Aorta (tissue), 5 donors: ENCODE data around the gene MEF2A. TPM values are rescaled to one million over a fixed set of nuclear protein-coding genes. Genes with fewer than 3 reads are reported as not detected.
A peak's percentile ranks its signal among the peaks of the same experiment; 100 is the strongest.

Experiments
- ATAC-seq: fragments of 200-7000 bp; cut with Tn5 transposase; one replicate; pipeline ENCODE4 v1.9.1; 2022; ENCODE audit warnings: moderate library complexity; ENCODE audit not compliant: low FRiP score
- DNase-seq, 2 donors: peaks; one replicate each; pipeline ENCODE4 v3.0.0-alpha.2; 2020
- H3K27ac ChIP-seq, 2 donors: one replicate each; pipeline ENCODE4 v1.5.1; 2013; ENCODE audit warnings: low read length in 2 of 2, mild to moderate bottlenecking in 2 of 2, moderate library complexity in 2 of 2, control low read depth in 1 of 2, inconsistent platforms in 1 of 2, low read depth in 1 of 2
- H3K27me3 ChIP-seq, 2 donors: one replicate each; pipeline ENCODE4 v1.6.1; 2013; ENCODE audit warnings: control low read depth in 1 of 2, low read length in 1 of 2, mild to moderate bottlenecking in 1 of 2, moderate library complexity in 1 of 2; ENCODE audit not compliant: insufficient read depth in 2 of 2, control insufficient read depth in 1 of 2
- H3K36me3 ChIP-seq, 2 donors: one replicate each; pipeline ENCODE4 v1.6.1; 2013; ENCODE audit warnings: control low read depth in 1 of 2, low read length in 1 of 2, mild to moderate bottlenecking in 1 of 2; ENCODE audit not compliant: insufficient read depth in 2 of 2, control insufficient read depth in 1 of 2
- H3K4me1 ChIP-seq, 2 donors: one replicate each; pipeline ENCODE4 v1.6.1; 2013; ENCODE audit warnings: low read length in 2 of 2, control low read depth in 1 of 2, mild to moderate bottlenecking in 1 of 2, moderate library complexity in 1 of 2; ENCODE audit not compliant: insufficient read depth in 2 of 2, control insufficient read depth in 1 of 2
- H3K4me3 ChIP-seq, 2 donors: one replicate each; pipeline ENCODE4 v1.5.1; 2013; ENCODE audit warnings: low read length in 2 of 2, control low read depth in 1 of 2, mild to moderate bottlenecking in 1 of 2
- H3K9me3 ChIP-seq: one replicate; pipeline ENCODE4 v1.6.1; 2013; ENCODE audit warnings: mild to moderate bottlenecking, low read length; ENCODE audit not compliant: control insufficient read depth
- WGBS, 2 donors: extraction: QIAGEN DNeasy Blood & Tissue Kit; methylation state at CpG; one replicate each; pipeline ENCODE4 v1.1.7; 2013; 5-methylcytosine and 5-hydroxymethylcytosine counted together
- intact Hi-C, 2 donors: fragments of 100-400 bp; cut with DNase I; formaldehyde crosslinking; loops; one replicate each; pipeline versions ENCODE4 v1.14.2 to v1.15.0; 2022
- polyA plus RNA-seq, 2 donors: library from polyadenylated mRNA; stranded (reverse); fragments of 200-250 nt; gene quantifications; one replicate each; pipeline ENCODE4 v1.2.3, GENCODE V29; 2013
- total RNA-seq, 2 donors: library from RNA; stranded (reverse); fragmentation: NEBNext Ultra II Directional; extraction: Animal tissue kit (Norgen Biotek cat#: 25700); gene quantifications; one replicate each; pipeline ENCODE4 v1.2.1, GENCODE V29; 2021
- donor health status: healthy with polysubstance abuse.
- donor health status: Bipolar disorder and iron deficiency.
- donor health status: DM: no; HTN: no; CAD: no.
- donor health status: DM: no; HTN: no; CAD: no.
- donor health status: DM: yes; HTN: yes; CAD: no.

Gene MEF2A
- total and polyA plus RNA-seq, 4 donors = 27.2 to 160 (median 92.9) TPM

DNA sequence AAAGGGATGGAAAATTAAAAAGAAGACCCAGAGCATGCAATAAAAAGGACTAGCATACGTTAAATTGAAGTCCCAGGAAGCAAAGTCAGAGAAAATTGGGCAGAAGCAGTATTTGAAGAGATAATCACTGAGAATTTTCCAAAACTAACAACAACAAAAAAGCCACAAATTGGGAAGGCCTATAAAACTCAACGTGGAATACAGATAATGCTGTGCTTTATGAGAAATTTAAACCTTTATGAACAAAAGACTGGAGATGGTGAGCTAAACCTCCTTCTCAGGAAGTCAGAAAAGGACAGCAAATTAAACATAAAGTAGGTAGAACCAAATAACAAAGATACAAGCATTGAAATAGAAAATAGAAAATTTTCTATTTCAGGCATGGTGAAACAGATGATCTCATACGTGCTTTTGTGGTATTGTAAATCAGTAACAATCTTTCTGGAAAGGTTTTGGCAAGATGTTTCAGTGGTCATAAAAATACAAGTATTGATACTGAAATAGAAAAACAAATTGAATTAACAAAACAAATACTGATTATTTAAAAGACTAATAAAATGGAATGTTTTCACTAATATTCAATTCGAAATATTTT, 111.9 kb downstream of the MEF2A start:
- intact Hi-C loops = no loop called here
- ATAC-seq (no peak), DNase-seq (no peak)
- H3K27me3 ChIP-seq = no peaks in the 10 kb centered on the region
- no peaks in the 10 kb centered on the region for H3K4me1 ChIP-seq
- peaks cover 0 to 2% of the 10 kb centered on the region in 2 donors for H3K36me3 ChIP-seq
- H3K27ac ChIP-seq = no peak overlapping the region
- 37 to 38% methylated on average over 4 of the region's 4 CpGs for WGBS, 2 donors
- no peaks in the 10 kb centered on the region for H3K9me3 ChIP-seq
- no peak overlapping the region for H3K4me3 ChIP-seq

DNA sequence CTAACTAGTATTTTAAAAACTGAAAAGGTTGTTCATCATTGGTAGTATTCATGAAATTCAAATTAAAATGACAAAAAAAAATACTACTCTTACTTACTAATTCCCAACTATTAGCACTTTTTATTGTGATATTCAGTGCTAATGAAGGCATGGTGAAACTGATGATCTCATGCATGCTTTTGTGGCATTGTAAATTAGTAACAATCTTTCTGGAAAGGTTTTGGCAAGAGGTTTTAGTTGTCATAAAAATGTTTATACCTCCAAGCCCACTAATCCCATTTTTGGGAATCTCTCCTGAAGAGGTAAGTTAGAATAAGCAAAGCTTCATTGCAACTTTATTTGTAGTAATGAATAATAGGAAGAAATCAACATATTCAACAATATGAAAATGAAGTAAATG, 114.5 kb downstream of the MEF2A start:
- Histone ChIP-seq H3K4me3 (no peak overlapping the region), H3K27me3 (no peaks in the 10 kb centered on the region), H3K9me3 (no peaks in the 10 kb centered on the region), H3K27ac (no peak overlapping the region), H3K4me1 (no peaks in the 10 kb centered on the region), H3K36me3 (peaks cover 0 to under 1% of the 10 kb centered on the region in 2 donors)
- no peak for ATAC-seq
- no peak for DNase-seq
- intact Hi-C loops = no loop called here

DNA sequence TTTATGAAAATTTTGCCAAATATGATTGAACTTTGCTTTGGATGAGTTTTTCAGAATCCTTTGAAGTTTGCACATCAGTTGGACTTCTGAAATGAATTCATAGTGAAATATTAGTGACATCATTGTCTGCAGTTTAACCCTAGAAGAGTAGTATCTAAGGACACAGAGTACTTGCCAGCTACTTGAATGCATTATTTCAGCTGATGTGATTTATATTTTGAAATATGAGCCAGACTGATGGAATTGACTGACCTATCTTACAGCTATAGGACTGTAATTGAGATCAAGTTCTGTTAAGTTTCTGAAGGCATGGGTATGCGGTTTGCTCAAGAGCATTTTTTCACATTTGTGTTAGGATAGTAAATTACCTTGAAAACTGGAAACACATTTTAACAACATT, 116.2 kb downstream of the MEF2A start:
- DNase-seq (no peak), ATAC-seq (no peak)
- intact Hi-C loops = no loop called here
- Histone ChIP-seq H3K27ac (no peak overlapping the region), H3K4me3 (no peak overlapping the region), H3K36me3 (no peaks in the 10 kb centered on the region), H3K4me1 (no peaks in the 10 kb centered on the region), H3K27me3 (no peaks in the 10 kb centered on the region), H3K9me3 (no peaks in the 10 kb centered on the region)
- WGBS, 2 donors = 89 to 93% methylated on average over 1 of the region's 1 CpG

DNA sequence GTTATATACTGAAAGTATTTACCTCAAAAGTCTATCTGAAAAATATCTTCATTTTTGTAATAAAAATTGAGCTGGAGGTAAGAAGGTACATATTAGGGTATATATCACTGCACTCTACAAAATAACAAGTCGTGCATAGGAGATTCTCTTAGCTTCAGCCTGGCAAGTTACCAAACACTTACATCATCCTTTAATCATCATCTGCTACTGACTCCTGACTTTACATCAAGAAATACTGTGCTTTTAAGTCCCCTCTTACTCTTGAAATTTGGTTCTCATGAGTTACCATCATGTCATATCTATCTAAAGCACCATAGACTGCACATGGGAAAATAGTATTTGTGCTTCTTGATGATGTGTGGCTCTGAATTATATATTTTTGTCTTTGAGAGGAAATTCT, 116.7 kb downstream of the MEF2A start:
- WGBS, 2 donors = 0 to 29% methylated on average over 1 of the region's 1 CpG
- H3K9me3 ChIP-seq = no peaks in the 10 kb centered on the region
- H3K4me1 ChIP-seq = no peaks in the 10 kb centered on the region
- no peak for DNase-seq
- ATAC-seq = no peak
- no peak overlapping the region for H3K4me3 ChIP-seq
- intact Hi-C loops = no loop called here
- H3K27me3 ChIP-seq = no peaks in the 10 kb centered on the region
- no peak overlapping the region for H3K27ac ChIP-seq
- H3K36me3 ChIP-seq = no peaks in the 10 kb centered on the region

DNA sequence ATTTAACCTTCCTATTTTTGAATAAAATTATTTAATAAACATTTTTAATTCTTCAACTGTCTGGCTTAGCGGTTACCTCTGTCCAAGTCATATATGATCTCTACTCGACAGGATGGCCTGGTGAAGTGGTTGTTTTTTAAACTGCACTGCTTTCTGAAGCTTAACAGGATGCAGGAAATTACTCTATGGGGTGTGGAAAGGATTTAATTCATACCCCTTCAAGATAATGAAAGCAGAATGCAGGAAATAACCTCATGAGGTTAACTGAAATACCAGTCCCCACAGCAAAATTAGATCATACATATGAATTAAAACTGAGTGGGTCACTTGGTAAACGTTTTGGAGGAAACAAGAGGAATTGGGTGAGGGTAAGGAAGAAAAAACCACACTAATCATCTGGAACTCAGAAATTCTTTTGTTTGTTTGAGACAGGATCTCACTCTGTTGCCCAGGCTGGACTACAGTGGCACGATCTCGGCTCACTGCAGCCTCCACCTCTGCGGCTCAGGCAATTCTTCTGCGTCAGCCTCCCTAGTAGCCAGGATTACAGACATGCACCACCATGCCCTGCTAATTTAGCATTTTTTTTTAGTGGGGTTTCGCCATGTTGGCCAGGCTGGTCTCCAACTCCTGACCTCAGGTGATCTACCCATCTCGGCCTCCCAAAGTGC, 117.4 kb downstream of the MEF2A start:
- intact Hi-C loops = no loop called here
- Histone ChIP-seq H3K27ac (no peak overlapping the region), H3K36me3 (no peaks in the 10 kb centered on the region), H3K27me3 (no peaks in the 10 kb centered on the region), H3K4me1 (no peaks in the 10 kb centered on the region), H3K4me3 (no peak overlapping the region), H3K9me3 (no peaks in the 10 kb centered on the region)
- WGBS, 2 donors = 76 to 80% methylated on average over 9 of the region's 9 CpGs
- no peak for ATAC-seq
- no peak for DNase-seq

DNA sequence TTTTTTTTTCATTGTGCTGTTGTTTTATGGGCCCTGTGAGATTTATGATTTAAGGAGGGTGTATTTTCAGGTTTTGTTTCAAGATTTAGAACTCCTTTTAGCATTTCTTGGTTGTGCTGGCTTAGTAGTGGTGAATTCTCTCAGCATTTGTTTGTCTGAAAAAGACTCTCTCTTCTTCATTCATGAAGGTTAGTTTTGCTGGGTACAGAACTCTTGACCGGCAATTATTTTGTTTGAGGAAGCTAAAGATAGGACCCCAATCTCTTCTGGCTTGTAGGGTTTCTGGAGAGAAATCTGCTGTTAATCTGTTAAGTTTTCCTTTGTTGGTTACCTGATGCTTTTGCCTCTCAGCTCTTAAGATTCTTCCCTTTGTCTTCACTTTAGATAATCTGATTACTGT, 120.5 kb downstream of the MEF2A start:
- Histone ChIP-seq H3K27ac (no peak overlapping the region), H3K9me3 (no peaks in the 10 kb centered on the region), H3K36me3 (no peaks in the 10 kb centered on the region), H3K4me1 (no peaks in the 10 kb centered on the region), H3K4me3 (no peak overlapping the region), H3K27me3 (no peaks in the 10 kb centered on the region)
- DNase-seq (no peak), ATAC-seq (no peak)
- 94 to 96% methylated on average over 1 of the region's 1 CpG for WGBS, 2 donors
- intact Hi-C loops = no loop called here

DNA sequence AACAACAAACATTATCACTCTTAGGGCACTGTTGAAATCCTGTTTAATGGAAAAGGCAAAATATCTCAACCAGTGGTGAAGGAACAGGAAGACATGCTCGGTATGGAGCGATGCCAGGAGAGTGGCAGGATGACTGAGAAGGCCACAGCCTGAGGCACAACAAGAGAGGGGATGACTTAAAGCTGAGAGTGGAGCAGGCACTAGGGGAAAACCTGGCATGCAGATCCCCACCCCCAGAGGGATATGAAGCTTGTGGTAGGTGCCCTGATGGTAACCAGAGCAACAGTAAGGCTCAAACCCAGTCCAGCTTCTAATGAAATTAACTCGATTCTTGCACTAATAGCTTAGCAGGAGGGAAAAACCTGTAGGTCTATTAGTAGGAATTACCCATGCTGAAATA, 127.0 kb downstream of the MEF2A start:
- no peak overlapping the region for H3K27ac ChIP-seq
- intact Hi-C loops = no loop called here
- H3K4me3 ChIP-seq = no peak overlapping the region
- ATAC-seq (no peak), DNase-seq (no peak)
- WGBS, 2 donors = 93 to 94% methylated on average over 3 of the region's 3 CpGs
- no peaks in the 10 kb centered on the region for H3K9me3 ChIP-seq
- H3K4me1 ChIP-seq = no peaks in the 10 kb centered on the region
- H3K36me3 ChIP-seq = peaks cover 4 to 5% of the 10 kb centered on the region in 2 donors
- H3K27me3 ChIP-seq = no peaks in the 10 kb centered on the region

DNA sequence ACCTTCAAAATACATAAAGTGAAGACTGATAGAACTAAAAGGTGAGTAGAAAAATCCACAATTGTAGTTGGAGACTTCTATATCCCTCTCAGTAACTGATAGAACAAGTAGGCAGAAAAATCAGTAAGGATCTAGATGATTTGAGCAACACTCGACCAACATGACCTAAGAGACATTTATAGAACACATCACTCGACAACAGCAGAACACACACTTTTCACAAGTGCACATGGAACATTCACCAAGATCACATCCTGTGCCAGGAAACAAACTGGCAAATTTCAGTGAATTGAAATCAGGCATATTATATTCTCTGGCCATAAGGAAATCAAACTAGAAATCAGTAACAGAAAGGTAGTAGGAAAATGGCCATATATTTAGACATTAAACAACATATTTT, 130.3 kb downstream of the MEF2A start:
- H3K27me3 ChIP-seq = no peaks in the 10 kb centered on the region
- no peak for DNase-seq
- H3K27ac ChIP-seq = no peak overlapping the region
- intact Hi-C loops = no loop called here
- no peak for ATAC-seq
- H3K36me3 ChIP-seq = peaks cover 4 to 5% of the 10 kb centered on the region in 2 donors
- no peak overlapping the region for H3K4me3 ChIP-seq
- H3K9me3 ChIP-seq = no peaks in the 10 kb centered on the region
- no peaks in the 10 kb centered on the region for H3K4me1 ChIP-seq
- 40 to 50% methylated on average over 2 of the region's 2 CpGs for WGBS, 2 donors

DNA sequence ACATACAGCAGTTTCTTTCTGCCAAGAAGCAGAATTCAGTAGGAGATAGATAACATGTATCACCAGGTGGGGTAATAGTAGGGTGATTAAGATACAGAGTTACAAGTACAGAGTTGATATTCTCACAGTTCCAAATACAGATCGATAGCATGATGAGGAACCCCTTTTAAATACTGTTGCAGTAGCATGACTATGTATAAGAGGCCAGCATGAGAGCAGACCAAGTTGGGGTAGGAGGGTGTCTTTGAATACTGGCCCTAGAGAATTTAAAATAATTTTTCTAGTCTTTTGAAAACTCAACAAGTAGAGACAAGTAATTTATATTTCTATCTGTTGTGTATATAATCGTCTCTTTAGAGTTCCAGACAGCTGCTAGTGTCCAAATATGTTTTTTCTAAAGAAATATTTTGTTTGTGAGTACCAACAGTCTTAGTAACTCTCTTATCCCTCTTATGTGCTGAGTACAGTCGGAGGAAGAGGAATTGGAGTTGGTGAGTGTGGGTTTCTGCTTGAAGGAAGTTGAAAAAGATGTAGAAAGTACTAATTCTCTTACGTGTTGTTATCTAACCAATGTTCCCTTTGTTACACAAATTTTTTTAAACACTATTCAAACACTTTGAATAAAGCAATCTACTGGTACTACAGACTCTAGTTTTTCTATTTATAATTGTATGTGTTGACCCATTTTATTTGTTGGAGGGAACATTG, 137.3 kb downstream of the MEF2A start:
- Histone ChIP-seq H3K27me3 (no peaks in the 10 kb centered on the region), H3K4me3 (no peak overlapping the region), H3K36me3 (no peaks in the 10 kb centered on the region), H3K9me3 (no peaks in the 10 kb centered on the region), H3K4me1 (no peaks in the 10 kb centered on the region), H3K27ac (no peak overlapping the region)
- WGBS, 2 donors = 37 to 39% methylated on average over 4 of the region's 4 CpGs
- intact Hi-C loops = loop anchor here in 1 of 2 donors (5.0 to 10.0 kb wide), 2 partner anchors 136 to 258 kb away; partner anchors contain the start of gene MEF2A
- DNase-seq (no peak), ATAC-seq (peak; percentile 6)
